Ovary (tissue), 3 donors: Measurements from ENCODE around the gene SLC16A3.

Experiments
- POLR2A ChIP-seq: fragments of 450-650 bp; IDR thresholded peaks from one replicate; pipeline ENCODE4 v1.6.1; 2017; ENCODE audit warnings: antibody characterized with exemption, mild to moderate bottlenecking, moderate library complexity
- TF ChIP-seq, protein P1 (sequence below), 3 donors: fragments of 450-650 bp in 2 of 3; fragments of 200-600 bp in 1 of 3; IDR thresholded peaks; one replicate each; pipeline versions ENCODE4 v1.5.1 to v1.8.0; 2016 to 2022; ENCODE audit warnings: antibody characterized with exemption in 3 of 3, mild to moderate bottlenecking in 1 of 3
- donor health status: DM: no; HTN: no; CAD: no.

DNA sequence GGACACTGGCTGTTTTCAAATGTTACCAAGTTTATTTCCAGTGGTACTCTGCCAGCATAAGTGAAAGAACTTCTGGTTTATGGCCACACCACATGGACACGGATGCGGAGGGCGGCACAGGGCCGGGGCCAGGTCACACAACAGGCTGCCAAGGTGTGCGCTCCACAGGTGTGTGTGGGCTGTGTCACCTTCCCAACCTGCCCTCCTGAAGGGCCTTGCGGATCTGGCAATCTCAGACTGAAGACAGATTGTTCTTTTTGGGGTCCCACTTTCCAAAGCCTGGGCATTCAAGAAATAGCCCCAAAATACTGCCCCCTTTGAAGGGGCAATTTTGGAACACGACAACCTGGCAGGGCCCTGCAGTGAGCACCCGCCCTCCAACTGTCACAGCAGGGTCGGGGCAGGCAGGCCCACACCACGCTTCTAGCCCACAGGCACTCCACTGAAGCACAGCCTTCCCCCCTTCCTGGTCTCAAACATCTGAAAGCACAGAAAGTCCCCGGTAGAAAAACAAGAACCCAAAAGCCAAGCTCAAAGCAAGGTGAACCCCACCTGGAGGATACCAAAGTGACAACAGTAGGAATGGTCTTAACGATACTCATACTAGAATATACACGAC, 41.1 kb downstream of the SLC16A3 start:
- TF ChIP-seq, protein P1, sequence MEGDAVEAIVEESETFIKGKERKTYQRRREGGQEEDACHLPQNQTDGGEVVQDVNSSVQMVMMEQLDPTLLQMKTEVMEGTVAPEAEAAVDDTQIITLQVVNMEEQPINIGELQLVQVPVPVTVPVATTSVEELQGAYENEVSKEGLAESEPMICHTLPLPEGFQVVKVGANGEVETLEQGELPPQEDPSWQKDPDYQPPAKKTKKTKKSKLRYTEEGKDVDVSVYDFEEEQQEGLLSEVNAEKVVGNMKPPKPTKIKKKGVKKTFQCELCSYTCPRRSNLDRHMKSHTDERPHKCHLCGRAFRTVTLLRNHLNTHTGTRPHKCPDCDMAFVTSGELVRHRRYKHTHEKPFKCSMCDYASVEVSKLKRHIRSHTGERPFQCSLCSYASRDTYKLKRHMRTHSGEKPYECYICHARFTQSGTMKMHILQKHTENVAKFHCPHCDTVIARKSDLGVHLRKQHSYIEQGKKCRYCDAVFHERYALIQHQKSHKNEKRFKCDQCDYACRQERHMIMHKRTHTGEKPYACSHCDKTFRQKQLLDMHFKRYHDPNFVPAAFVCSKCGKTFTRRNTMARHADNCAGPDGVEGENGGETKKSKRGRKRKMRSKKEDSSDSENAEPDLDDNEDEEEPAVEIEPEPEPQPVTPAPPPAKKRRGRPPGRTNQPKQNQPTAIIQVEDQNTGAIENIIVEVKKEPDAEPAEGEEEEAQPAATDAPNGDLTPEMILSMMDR (IDR thresholded peaks at IDR 0.05): no peak
- no peak for TF ChIP-seq POLR2A
